NCI-H446 (cell line): ENCODE measurements around the gene CHST11.

ENCODE experiments used
- DNase-seq, 2 experiments: peaks; one replicate each; lab custom pipeline; 2025; lab: John Stamatoyannopoulos, UW

The CHST11 gene

GRCh38 chr12:104631867-104632266 is 175.1 kb downstream of the CHST11 start:
- no peak for DNase-seq

- no peak for DNase-seq
These were observed 176.0 kb downstream of the CHST11 start for GRCh38 chr12:104632724-104633201.

- no peak for DNase-seq
These were observed 177.3 kb downstream of the CHST11 start for GRCh38 chr12:104634044-104634443.

- DNase-seq, result no peak
These were observed 178.1 kb downstream of the CHST11 start for GRCh38 chr12:104634852-104635251.

- DNase-seq, result no peak
These were observed 179.0 kb downstream of the CHST11 start for GRCh38 chr12:104635607-104636343.

- DNase-seq, result no peak
These were observed 179.7 kb downstream of the CHST11 start for GRCh38 chr12:104636496-104636895.

GRCh38 chr12:104637604-104638003 is 180.9 kb downstream of the CHST11 start:
- DNase-seq, result no peak

- no peak for DNase-seq
These were observed 181.6 kb downstream of the CHST11 start for GRCh38 chr12:104638218-104638850.

GRCh38 chr12:104638851-104639240 is 182.1 kb downstream of the CHST11 start:
- DNase-seq, result no peak

- no peak for DNase-seq
These were observed 184.2 kb downstream of the CHST11 start for GRCh38 chr12:104640956-104641355.

- no peak for DNase-seq
These were observed 185.1 kb downstream of the CHST11 start for GRCh38 chr12:104641862-104642261.

- DNase-seq, result no peak
These were observed 186.5 kb downstream of the CHST11 start for GRCh38 chr12:104643093-104643818.

GRCh38 chr12:104643819-104644669 is 187.3 kb downstream of the CHST11 start:
- no peak for DNase-seq

GRCh38 chr12:104648756-104649155 is 192.0 kb downstream of the CHST11 start:
- DNase-seq, result no peak

- no peak for DNase-seq
These were observed 192.6 kb downstream of the CHST11 start for GRCh38 chr12:104649217-104649824.

GRCh38 chr12:104649921-104650320 is 193.2 kb downstream of the CHST11 start:
- no peak for DNase-seq

GRCh38 chr12:104650541-104650940 is 193.8 kb downstream of the CHST11 start:
- DNase-seq, result no peak

- no peak for DNase-seq
These were observed 195.1 kb downstream of the CHST11 start for GRCh38 chr12:104651811-104652210.

GRCh38 chr12:104652358-104652757 is 195.6 kb downstream of the CHST11 start:
- no peak for DNase-seq

- no peak for DNase-seq
These were observed 196.2 kb downstream of the CHST11 start for GRCh38 chr12:104652910-104653309.
